HG02623 (cell line): ENCODE results near the gene BEST1.

Source experiments
- ATAC-seq: cut with Tn5 transposase; IDR thresholded peaks from one replicate; pipeline ENCODE4 v1.9.1; 2021; ENCODE audit warnings: moderate library complexity; ENCODE audit not compliant: unreplicated experiment

The BEST1 gene

DNA sequence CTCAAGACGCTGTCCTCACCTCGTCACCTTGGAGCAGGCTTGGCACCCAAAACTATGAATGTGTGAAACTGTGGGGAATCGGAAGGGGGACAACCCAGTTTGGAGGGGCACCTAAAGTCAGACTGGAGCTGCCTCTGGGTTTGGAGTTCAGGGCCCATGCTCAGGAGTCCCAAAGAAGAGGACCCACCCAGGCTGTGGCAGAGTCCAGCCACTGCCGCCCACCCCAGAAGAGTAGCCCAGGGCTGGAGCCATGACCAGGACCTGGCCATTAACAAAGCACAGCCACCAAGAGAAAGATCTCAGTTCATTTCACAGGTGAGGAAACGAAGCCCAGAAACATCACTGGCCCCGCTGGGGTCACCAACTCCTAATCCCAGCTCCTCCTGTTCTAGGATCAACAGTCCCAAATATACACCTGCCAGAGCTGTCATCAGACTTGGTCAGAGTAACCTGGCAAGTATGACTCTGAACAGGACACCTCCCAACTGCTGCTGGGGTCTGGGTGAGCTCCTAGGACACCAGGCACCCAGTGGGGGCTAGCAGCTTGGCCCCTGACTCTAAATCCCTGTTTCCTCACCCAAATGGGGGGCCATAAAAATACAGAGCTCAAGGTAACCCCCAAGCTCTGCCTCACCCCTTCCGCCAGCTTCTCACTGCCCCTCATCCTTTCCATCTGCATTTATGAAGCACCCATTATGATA, 35.5 kb upstream of the BEST1 start:
- ATAC-seq = no peak

DNA sequence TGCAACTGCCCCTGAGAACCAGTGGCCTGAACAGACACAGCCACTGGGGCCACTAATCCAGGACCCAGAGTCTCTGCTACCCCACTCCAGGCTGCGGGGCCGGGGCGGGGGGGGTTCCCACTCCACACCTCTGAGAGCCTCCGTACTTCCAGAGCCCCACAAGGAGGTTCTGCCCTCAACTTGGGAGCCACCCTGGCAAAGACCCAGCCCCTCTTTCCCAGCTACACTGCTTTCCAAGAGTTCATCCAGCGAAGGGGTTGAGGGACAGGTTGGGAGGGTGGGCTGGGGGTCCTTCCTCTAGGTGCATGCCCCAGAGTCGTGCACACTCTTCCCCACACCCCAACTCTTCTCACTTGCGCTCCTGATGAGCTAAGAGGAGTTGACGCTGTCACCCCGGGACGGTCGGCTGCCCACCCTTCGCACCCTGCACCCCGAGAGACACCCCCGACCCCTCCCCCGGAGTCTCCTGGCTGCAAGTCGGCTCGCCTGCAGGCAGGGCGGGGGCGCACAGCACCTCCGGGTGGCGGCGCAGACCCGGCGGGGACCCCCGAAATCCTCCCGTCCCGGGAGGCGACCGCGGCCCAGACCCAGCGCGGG, 33.3 kb upstream of the BEST1 start:
- no peak for ATAC-seq

DNA sequence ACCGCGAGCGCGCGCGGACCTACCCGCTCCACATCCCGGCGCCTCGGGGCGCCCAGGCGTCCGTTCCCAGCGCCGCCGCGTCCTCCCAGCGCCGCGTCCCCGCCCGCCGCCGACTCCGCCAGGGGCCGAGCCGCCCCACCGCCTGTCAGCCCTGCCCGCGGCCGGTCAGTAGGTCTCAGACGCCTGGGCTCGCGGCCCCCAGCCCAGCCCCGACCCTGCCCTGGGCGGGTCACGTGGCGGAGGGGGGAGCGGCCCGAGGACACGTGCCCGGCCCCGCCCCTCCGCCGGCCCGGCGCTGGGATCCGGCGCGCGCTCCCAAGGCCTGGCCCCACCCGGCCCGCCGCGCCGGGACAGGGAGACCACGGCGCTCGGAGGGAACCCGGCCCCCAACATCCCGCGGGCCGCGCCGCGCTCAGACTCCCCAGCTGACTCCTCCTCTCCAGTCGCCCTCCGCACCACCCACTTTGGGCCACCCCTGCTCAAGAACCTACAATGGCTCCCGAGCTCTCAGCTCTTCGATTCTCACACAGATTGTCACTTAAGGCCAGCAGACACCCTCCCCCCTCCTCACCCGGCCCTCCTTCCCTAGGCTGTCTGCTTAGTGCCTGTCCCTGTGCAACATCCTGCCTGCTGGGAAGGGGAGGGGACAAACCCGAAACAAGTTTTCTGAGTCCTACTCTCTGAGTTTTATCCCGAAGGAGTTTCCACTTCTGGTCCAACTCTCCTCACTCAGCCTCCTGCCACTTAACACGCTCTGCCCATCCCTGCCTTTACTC, 32.6 kb upstream of the BEST1 start, which contains the start of gene RAB3IL1:
Gene RAB3IL1 (minus strand): TSS at position 233 of the 776 bp plus-strand sequence. CDS start 199 bp downstream, at position 34.
- ATAC-seq = no peak

DNA sequence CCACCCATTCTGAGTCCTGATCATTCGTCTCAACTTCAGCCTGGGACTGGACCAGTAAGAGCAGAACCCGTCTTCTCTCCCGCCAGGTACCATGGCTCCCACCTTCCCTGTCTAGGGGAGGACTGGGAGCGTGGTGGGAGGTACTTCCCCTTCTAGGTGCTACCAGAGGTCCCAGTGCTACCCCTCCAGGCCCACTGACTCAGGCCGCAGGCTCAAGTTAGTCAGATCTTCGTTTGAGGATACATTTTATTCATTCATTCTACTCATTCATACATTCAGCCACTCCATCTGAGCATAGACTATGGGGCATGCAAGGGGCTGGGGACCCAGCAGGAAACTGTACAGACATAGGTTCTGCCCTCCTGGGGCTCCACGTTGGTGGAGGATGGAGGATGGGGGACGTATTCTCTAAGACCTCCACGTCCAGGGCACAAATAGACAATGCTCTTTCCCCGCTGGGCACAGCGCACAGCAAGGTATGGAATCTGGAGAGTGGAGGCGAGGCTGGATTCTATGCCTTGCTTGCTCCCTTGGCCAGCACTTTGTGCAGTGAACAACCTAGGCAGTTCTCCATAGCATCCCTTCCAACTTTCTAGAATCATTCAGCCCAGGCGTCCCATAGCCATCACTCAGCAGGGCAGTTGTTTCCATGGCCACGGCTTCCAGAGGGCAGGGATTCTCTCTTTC, 31.8 kb upstream of the BEST1 start:
- no peak for ATAC-seq

DNA sequence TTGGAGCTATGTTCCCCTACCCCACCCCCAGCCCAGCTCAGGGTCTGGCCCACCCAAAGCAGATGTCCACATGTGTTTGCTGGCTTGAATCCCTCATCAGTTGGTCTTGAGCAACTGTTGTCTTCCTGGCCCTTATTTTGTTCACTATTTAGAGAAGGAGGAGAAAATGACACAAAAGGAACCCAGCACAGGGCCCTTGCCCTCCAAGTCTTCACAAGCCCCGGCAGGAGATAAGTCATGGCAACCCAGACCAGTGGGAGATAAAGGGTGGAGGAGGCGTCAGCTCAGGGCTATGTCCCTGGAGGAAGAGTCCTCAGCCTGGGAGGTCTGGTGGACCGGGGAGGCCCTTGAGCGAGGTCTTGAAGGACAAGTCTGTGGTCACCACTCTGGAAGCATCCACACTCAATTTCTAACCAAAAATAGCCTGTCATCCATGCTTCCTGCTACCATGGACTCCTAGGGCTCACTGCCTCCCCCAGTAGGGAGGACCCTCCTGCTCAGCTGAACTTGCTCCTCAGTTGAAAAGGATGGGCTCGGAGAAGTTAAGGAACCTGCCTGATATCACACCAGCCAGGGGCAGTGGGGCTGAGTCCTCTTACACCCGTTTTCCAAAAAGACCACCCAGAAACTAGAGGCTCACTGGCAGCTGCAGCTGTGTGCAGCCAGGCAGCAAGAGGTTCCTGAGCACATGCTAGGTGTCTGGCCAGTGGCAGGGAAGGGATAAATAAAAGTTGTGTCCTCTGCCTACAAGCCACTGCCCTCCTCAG, 31.0 kb upstream of the BEST1 start:
- ATAC-seq = no peak

DNA sequence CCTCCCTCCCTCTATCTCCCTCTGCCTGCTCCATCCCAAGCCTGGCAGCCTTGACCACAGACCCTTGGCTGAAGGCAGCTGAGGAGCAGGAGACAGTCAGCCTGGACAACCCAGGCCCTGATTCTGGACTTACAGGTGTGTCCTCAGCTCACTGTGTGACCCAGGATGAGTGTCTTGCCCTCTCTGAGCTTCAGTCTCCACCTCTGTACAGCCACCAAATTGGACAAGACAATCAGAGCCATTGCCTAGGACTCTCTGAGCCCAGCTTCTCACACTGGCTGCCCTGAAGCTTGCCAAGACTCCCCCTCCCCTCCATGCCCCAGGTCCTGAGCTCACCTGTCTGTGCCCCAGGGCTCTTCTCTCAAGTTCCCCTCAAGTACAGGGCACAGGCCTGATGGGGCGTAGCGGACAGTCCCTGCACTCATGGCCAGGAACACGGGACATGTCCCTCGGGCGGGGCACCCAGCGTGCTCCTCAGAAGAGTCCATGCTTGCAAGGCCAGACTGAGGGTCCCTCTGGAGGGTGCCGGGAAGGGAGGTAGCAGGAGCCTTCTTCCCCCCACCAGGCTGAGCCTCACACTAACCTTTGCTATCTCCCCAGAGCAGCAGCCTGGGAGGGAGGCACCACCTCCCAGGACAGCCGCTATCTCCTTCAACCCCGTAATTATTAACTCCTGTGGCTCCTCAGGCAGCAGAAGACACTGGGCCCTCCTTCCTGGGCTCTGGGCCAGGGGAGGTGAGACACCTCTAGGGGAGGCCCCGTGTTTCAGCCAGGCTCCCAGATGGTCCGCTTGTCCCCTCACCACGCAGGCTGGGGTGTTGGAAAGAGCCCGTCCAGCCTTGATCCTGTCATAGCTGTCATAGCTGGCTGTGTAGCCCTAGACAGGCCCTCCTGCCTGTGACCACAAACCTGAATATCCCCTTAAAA, 30.2 kb upstream of the BEST1 start:
- no peak for ATAC-seq

DNA sequence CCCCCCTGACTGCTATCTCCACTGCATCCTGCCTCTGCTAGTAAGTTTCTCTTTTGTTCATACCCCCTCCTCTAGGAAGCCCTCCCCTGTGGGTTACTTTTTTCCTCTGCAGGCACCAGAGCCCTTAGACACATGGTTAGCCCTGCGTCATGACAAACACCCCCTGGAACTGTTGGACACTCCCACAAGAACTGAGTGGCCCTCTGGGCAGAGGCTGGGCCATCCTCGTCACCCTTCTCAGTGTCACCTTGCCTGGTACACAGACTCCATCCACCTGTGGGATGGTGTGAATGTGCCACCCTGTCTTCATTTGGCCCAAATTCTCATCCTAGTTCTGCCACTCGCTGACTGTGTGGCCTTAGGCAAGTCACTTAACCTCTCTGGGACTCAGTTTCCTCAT, 28.7 kb upstream of the BEST1 start:
- ATAC-seq = no peak

DNA sequence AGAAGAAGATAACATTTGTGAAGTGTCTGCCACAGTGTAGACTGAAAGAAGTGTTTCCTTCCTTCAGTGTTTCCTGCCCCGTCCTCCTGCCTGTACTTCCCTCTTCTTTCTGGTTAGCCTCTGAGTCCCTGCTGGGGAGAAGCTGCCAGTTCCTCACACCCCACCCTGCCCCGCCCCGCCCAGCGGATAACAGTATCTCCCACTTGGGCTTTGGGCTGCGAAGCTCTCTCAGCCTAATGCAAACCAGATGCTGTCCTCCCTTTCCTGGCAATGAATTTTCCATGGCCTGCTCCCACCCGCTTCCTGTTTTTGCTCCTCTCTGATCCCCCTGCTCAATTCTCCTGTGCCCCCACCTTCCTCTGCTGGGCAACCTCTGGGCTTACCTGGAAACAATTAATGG, 27.6 kb upstream of the BEST1 start:
- ATAC-seq = no peak

DNA sequence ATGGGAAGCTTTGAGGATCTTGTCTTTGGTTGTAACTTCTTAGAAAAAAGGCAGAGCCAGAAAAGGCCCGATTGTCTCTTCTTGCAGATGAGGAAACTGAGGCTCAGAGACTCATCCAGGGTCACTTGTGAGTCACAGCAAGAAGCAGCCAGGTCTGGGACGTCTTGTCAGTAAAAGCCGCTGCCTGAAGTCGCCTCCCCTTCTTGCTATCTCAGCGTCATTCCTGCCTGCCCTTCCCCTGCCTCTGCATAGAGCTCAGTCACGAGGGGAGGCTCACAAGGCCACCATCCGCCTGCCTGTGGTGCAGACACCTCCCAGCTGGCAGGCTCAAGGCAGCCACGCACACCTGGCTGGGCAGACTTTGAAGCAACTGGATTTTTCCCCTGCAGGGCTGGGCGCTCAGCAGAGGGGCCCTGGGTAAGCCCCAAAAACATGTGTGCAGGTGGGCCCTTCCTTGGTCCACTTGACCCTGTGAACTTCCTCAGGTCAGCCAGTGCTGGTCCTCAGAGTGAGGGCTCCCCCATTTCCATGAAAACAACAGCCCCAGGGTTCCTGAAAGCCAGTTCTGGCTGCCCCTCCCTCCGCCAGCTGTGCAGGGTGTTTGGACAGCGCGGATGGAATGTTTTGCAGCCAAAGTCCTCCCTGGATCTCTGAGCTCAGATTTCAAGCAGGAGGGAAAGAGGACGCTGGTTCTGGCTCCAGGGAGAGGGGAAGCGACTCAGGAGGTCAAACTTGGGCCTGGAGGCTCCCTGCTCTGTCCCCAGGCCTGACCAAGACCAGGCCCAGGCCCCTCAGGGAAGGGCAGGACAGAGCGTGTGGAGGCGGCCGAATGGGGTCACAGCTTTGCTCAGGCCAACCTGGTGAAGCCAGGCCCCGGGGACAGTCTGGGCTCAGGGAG, 26.7 kb upstream of the BEST1 start:
- no peak for ATAC-seq

DNA sequence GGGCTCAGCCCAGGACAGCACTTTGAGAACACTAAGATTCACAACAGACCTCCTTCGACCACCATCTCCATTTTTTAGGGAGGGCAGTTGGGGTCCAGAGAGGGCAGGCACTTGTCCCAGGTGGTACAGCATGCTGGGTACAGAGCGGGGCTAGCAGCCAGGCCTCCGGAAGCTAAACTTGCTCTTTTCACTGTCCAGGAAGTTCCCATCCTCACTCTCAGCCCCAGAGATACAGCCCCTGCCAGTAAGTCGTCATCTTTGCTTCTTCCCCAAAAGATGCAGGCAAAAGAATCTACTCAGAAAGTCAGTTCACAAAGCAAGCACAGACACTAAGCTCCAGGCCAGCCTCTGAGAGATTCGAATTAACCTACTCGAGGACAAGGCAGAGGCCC, 26.1 kb upstream of the BEST1 start:
- no peak for ATAC-seq

DNA sequence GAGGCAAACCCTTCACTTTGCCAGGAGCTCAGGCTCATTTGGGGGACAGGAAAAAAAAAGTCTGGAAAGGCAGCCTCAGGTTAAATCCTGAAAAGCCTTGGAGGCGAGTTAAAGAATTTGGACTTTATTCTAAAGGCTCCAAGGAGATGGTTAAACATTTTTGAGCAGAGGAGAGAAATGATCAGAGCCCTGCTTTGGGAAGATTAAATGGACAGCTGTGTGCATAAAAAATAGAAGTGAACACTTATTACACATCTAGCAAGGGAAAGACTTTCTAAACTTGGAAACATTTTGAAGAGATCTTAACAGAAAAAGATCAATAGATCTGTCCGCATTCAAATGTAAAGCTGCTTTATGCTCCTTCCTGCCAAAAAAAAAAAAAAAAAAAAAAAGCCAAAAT, 24.4 kb upstream of the BEST1 start:
- no peak for ATAC-seq

DNA sequence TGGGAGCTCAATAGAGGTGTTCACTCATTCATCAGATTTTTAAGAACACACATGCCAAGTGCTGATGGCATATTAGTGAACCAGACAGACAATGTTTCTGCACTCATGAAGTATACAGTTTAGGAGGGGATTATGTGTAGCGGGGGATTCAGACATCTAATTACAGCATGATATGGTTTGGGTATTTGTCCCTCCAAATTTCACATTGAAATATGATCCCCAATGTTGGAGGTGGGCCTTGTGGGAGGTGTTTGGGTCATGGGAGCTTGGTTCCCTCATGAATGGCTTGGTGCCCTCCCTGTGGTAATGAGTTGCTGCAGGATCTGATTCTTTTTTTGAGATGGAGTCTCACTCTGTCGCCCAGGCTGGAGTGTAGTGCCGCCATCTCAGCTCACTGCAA, 23.9 kb upstream of the BEST1 start:
- no peak for ATAC-seq

DNA sequence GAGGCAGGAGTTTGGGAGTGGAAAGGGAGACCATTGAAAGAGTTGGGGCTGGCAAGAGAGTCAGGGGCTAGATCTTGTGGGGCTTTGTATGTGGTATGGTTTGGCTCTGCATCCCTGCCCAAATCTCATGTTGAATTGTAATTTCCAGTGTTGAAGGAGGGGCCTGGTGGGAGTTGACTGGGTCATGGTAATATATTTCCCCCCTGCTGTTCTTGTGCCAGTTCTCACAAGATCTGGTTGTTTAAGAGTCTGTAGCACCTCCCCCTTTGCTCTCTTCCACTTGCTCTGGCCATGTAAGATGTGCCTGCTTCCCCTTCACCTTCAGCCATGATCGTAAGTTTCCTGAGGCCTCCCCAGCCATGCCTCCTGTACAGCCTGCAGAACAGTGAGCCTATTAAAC, 22.6 kb upstream of the BEST1 start:
- ATAC-seq = no peak

DNA sequence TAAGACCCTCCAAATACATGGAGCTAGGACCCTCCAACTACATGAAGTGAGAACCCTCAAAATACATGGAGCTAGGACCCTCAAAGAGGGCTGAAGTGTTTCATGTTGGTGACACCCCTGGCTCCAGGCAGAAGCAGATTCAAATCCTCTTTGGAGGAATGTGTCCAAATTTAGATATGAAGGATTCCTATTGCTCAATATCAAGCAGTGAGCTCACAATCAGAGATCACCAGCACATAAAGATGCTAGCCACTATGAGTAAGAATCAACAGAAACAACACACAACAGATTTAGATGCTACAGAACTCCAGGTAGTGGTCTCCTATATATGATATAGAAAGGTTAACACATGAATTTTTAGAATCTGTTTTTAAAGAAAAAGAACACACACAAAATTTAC, 21.5 kb upstream of the BEST1 start:
- no peak for ATAC-seq

DNA sequence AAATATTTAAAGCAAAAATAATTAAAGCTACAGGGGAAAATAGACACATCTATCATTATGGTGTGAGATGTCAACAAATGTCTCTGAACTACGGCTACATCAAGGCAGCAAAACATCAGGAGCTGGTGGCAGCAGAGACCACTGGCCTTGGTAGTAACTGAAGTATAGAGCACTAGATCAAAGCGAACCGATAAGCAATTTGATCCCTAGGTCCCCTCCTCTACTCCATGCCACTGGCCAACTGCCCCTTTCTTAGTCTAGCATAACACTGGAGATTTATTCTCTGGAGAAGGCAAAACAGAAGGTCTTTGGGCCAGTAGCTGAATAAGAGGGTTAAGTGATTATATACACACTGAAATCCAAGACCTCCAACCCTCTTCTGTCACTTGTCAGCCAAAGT, 19.2 kb upstream of the BEST1 start:
- ATAC-seq = no peak

DNA sequence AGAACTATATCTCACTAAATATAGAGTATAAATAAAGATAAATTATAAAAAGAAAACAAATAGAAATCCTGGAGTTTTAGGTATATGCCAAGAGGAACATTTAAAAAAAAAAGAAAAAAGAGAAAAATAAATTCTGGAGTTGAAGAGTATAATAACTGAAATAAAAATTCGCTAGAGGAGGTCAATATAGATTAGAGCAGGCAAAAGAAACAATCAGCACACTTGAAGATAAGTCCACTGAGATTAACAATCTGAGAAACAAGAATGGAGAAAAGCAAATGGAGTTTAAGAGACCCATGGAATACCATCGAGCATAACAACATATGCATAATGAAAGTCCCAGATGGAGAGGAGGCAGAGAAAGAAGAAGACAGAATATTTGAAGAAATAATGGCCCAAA, 14.3 kb upstream of the BEST1 start:
- no peak for ATAC-seq

DNA sequence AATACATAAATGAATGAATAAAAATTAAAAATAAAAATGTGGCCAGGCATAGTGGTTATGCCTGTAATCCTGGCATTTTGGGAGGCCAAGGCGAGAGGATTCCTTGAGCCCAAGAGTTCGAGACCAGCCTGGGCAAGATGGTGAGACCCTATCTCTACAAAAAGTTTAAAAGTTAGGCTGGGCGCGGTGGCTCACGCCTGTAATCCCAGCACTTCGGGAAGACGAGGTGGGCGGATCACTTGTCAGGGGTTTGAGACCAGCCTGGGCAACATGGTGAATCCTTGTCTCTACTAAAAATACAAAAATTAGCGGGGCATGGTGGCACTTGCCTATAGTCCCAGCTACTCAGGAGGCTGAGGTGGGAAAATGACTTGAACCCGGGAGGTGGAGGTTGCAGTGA, 9.7 kb upstream of the BEST1 start:
- no peak for ATAC-seq

DNA sequence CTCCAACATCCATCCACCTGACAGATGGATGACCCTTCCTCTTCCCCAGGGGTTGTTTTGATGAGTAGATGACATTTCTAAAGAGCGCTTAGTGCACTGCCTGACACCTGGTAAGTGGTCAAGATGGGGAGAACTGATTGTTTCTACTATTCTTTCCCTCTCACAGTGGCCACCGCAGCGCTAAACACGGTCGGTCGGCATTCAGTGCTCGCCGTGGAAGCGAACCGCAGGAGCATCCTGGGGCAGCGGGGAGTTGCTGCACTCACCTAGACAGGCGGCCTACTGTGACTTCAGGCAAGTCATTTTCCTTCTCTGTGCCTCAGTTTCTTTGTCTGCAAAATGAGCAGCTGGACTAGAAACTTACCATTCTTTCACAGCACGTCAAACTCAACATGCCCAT, 5.0 kb upstream of the BEST1 start:
- ATAC-seq = no peak

DNA sequence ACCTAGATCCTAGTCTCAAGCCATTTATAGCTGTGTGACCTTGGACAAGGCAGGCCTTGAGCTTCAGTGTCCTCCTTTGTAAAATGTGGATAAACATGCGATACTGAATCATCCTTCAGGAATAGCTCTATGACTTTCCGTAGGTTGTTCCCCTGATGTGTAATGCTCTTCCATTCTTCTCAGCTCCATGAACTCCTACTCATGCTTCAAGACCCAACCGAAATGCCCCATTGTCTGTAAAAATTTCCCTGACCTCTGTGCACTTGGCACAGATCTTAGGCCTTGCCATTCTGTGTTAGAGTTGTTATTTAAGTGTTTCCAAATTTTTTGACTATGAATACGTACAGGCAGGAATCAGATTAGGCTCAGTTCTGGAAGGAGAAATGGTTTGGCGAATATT, 3.3 kb upstream of the BEST1 start:
- no peak for ATAC-seq
